Measurements from ENCODE around the gene CHML.

CHML gene

GRCh38 chr1:241611736-241612135, 28.4 kb downstream of the CHML start:
- Histone ChIP-seq H3K4me3 (ENCODE audit: low read depth in 1 of 2, low read length in 2 of 2) (no peak overlapping the region), H3K79me2 (ENCODE audit: insufficient read depth, low read length) (no peaks in the 10 kb centered on the region), H2AFZ (ENCODE audit: low read depth, low read length) (no peak overlapping the region), H3K27me3 (ENCODE audit: insufficient read depth, low read length, poor library complexity) (no peaks in the 10 kb centered on the region), H3K27ac (ENCODE audit: low read length) (no peak overlapping the region), H3K36me3 (ENCODE audit: insufficient read depth, low read length) (no peaks in the 10 kb centered on the region), H4K20me1 (ENCODE audit: insufficient read depth, low read length) (no peaks in the 10 kb centered on the region), H3K9me3 (ENCODE audit: insufficient read depth, low read length, severe bottlenecking) (no peaks in the 10 kb centered on the region), H3K4me2 (ENCODE audit: insufficient read depth, low read length) (no peak overlapping the region), H3K9ac (ENCODE audit: low read depth, low read length) (no peak overlapping the region), H3K4me1 (ENCODE audit: insufficient read depth, low read length) (no peaks in the 10 kb centered on the region)
- DNase-seq (no peak), ATAC-seq (ENCODE audit: insufficient read depth, low read depth) (no peak)
- TF ChIP-seq CTCF (IDR thresholded peaks at IDR 0.05; ENCODE audit: borderline replicate concordance, extremely low read depth, low read length, poor library complexity, severe bottlenecking) = no peak
- TF ChIP-seq EZH2 (IDR thresholded peaks at IDR 0.05; ENCODE audit: borderline replicate concordance, low read depth, low read length, severe bottlenecking) = no peak

- ATAC-seq (ENCODE audit: insufficient read depth, low read depth) = peak; percentile 91
- Histone ChIP-seq H3K36me3 (ENCODE audit: insufficient read depth, low read length) (no peaks in the 10 kb centered on the region), H4K20me1 (ENCODE audit: insufficient read depth, low read length) (no peaks in the 10 kb centered on the region), H3K4me2 (ENCODE audit: insufficient read depth, low read length) (no peak overlapping the region), H3K27ac (ENCODE audit: low read length) (no peak overlapping the region), H2AFZ (ENCODE audit: low read depth, low read length) (no peak overlapping the region), H3K27me3 (ENCODE audit: insufficient read depth, low read length, poor library complexity) (no peaks in the 10 kb centered on the region), H3K4me3 (ENCODE audit: low read depth in 1 of 2, low read length in 2 of 2) (no peak overlapping the region), H3K79me2 (ENCODE audit: insufficient read depth, low read length) (no peaks in the 10 kb centered on the region), H3K9ac (ENCODE audit: low read depth, low read length) (no peak overlapping the region), H3K4me1 (ENCODE audit: insufficient read depth, low read length) (no peaks in the 10 kb centered on the region), H3K9me3 (ENCODE audit: insufficient read depth, low read length, severe bottlenecking) (no peaks in the 10 kb centered on the region)
- TF ChIP-seq EZH2 (IDR thresholded peaks at IDR 0.05; ENCODE audit: borderline replicate concordance, low read depth, low read length, severe bottlenecking) (no peak), CTCF (IDR thresholded peaks at IDR 0.05; ENCODE audit: borderline replicate concordance, extremely low read depth, low read length, poor library complexity, severe bottlenecking) (peak; percentile 68)
- DNase-seq = no peak
These were observed 29.1 kb downstream of the CHML start for GRCh38 chr1:241611063-241611462.

GRCh38 chr1:241610056-241610815, 29.9 kb downstream of the CHML start:
- no peak overlapping the region for H3K9ac ChIP-seq (ENCODE audit: low read depth, low read length)
- TF ChIP-seq EZH2 (IDR thresholded peaks at IDR 0.05; ENCODE audit: borderline replicate concordance, low read depth, low read length, severe bottlenecking) (no peak), CTCF (IDR thresholded peaks at IDR 0.05; ENCODE audit: borderline replicate concordance, extremely low read depth, low read length, poor library complexity, severe bottlenecking) (no peak)
- DNase-seq = no peak

More at GRCh38 chr1:241610056-241610815, 29.9 kb downstream of the CHML start:
- Histone ChIP-seq H3K27me3 (ENCODE audit: insufficient read depth, low read length, poor library complexity) (no peaks in the 10 kb centered on the region), H3K36me3 (ENCODE audit: insufficient read depth, low read length) (no peaks in the 10 kb centered on the region), H4K20me1 (ENCODE audit: insufficient read depth, low read length) (no peaks in the 10 kb centered on the region), H3K4me2 (ENCODE audit: insufficient read depth, low read length) (no peak overlapping the region), H3K4me3 (ENCODE audit: low read depth in 1 of 2, low read length in 2 of 2) (no peak overlapping the region), H2AFZ (ENCODE audit: low read depth, low read length) (no peak overlapping the region), H3K27ac (ENCODE audit: low read length) (no peak overlapping the region), H3K9me3 (ENCODE audit: insufficient read depth, low read length, severe bottlenecking) (no peaks in the 10 kb centered on the region), H3K4me1 (ENCODE audit: insufficient read depth, low read length) (no peaks in the 10 kb centered on the region), H3K79me2 (ENCODE audit: insufficient read depth, low read length) (no peaks in the 10 kb centered on the region)
- ATAC-seq (ENCODE audit: insufficient read depth, low read depth) = no peak

Data from DND-41 (cell line).